HCT116 (cell line): Measurements from ENCODE around the gene CACNA1G. TPM values are rescaled to one million over a fixed set of nuclear protein-coding genes. Genes with fewer than 3 reads are reported as not detected.
A peak's percentile ranks its signal among the peaks of the same experiment; 100 is the strongest.

Source experiments
- ATAC-seq: fragments of 200-7000 bp; cut with Tn5 transposase; 2 replicates; pipeline ENCODE4 v1.9.1; 2020; ENCODE audit warnings: mild to moderate bottlenecking, moderate library complexity
- BruUV-seq: library from RNA; stranded (reverse); fragments of 400-500 nt; replicated peaks from 2 replicates; lab custom pipeline; 2021; lab: Mats Ljungman, UMichigan
- CTCF ChIA-PET: fragments of 300-600 bp; sonication (Branson Sonifier 250); formaldehyde crosslinking; loops from one replicate; lab custom pipeline; 2021; ENCODE audit warnings: antibody characterized with exemption; lab: Charles Lee
- POLR2A ChIA-PET: fragments of 300-600, 350-600 bp; sonication (Branson Sonifier 250); formaldehyde crosslinking; loops from one replicate; lab custom pipeline; 2021; ENCODE audit warnings: antibody characterized with exemption; lab: Charles Lee
- RAD21 ChIA-PET, 2 experiments: fragments of 300-600 bp; sonication (Branson Sonifier 250); formaldehyde crosslinking; loops; one replicate each; lab custom pipeline; 2023; ENCODE audit warnings: low total read pairs in 2 of 2; ENCODE audit not compliant: uncharacterized antibody in 2 of 2, unreplicated experiment in 2 of 2, low non-redundant PET in 1 of 2; lab: Charles Lee
- DNase-seq: peaks from one replicate; pipeline ENCODE4 v3.0.0-alpha.2; 2010; ENCODE audit warnings: low read depth, low spot score
- H2AFZ ChIP-seq: fragments of 200-600 bp; shearing (Covaris generic), sonication (generic); 2 replicates; pipeline ENCODE4 v1.6.1; 2017; ENCODE audit warnings: low read depth, mixed run types, mixed read lengths, antibody characterized with exemption, low read length; ENCODE audit not compliant: poor library complexity, severe bottlenecking
- H3K27ac ChIP-seq: 2 replicates; pipeline ENCODE4 v1.5.1; 2012; ENCODE audit warnings: low read depth, low read length
- H3K27me3 ChIP-seq: fragments of 200-600 bp; sonication (generic); 2 replicates; pipeline ENCODE4 v1.6.1; 2016; ENCODE audit warnings: mixed run types, low read length, mixed read lengths; ENCODE audit not compliant: insufficient read depth
- H3K36me3 ChIP-seq, 2 experiments: fragments of 200-500 bp in 1 of 2; fragments of 200-600 bp in 1 of 2; sonication (Bioruptor generic) in 1 of 2; sonication (generic) in 1 of 2; 2 replicates each; pipeline versions ENCODE4 v1.5.1 to v1.6.1; 2014 to 2016; ENCODE audit warnings: low read length in 2 of 2, inconsistent platforms in 1 of 2, mixed read lengths in 1 of 2, mixed run types in 1 of 2; ENCODE audit not compliant: insufficient read depth in 2 of 2, control insufficient read depth in 1 of 2
- H3K4me1 ChIP-seq, 2 experiments: fragments of 200-600 bp in 1 of 2; sonication (generic) in 1 of 2; 2 replicates each; pipeline versions ENCODE4 v1.5.1 to v1.6.1; 2012 to 2017; ENCODE audit warnings: low read length in 2 of 2, inconsistent platforms in 1 of 2, mild to moderate bottlenecking in 1 of 2, mixed read lengths in 1 of 2, mixed run types in 1 of 2, moderate library complexity in 1 of 2; ENCODE audit not compliant: insufficient read depth in 2 of 2, control insufficient read depth in 1 of 2
- H3K4me2 ChIP-seq: fragments of 200-600 bp; sonication (generic); 2 replicates; pipeline ENCODE4 v1.6.1; 2017; ENCODE audit warnings: mixed run types, low read length, mixed read lengths
- H3K4me3 ChIP-seq, 2 experiments: fragments of 200-600 bp in 1 of 2; sonication (generic) in 1 of 2; replicated peaks in 1 of 2; 2 replicates each; pipeline ENCODE4 v1.5.1; 2011 to 2016; ENCODE audit warnings: low read length in 2 of 2, control low read depth in 1 of 2, low read depth in 1 of 2, mild to moderate bottlenecking in 1 of 2, mixed read lengths in 1 of 2, mixed run types in 1 of 2
- H3K79me2 ChIP-seq: fragments of 200-600 bp; sonication (generic); 2 replicates; pipeline ENCODE4 v1.6.1; 2017; ENCODE audit warnings: mild to moderate bottlenecking, mixed run types, low read length, moderate library complexity, mixed read lengths; ENCODE audit not compliant: insufficient read depth
- H3K9ac ChIP-seq: fragments of 200-600 bp; sonication (generic); 2 replicates; pipeline ENCODE4 v1.6.1; 2016; ENCODE audit warnings: low read length, mixed read lengths
- H3K9me2 ChIP-seq: fragments of 200-600 bp; sonication (generic), shearing (Covaris generic); 2 replicates; pipeline ENCODE4 v1.6.1; 2017; ENCODE audit warnings: mixed run types, mild to moderate bottlenecking, moderate library complexity; ENCODE audit not compliant: insufficient read depth
- H3K9me3 ChIP-seq, 2 experiments: fragments of 200-500 bp in 1 of 2; fragments of 200-600 bp in 1 of 2; sonication (Bioruptor generic) in 1 of 2; sonication (generic) in 1 of 2; 2 replicates each; pipeline ENCODE4 v1.6.1; 2014 to 2017; ENCODE audit warnings: low read length in 2 of 2, mixed read lengths in 2 of 2, inconsistent platforms in 1 of 2, low read depth in 1 of 2, mild to moderate bottlenecking in 1 of 2, mixed run types in 1 of 2, moderate library complexity in 1 of 2; ENCODE audit not compliant: control insufficient read depth in 1 of 2, insufficient read depth in 1 of 2
- H4K20me1 ChIP-seq: fragments of 200-600 bp; sonication (generic), shearing (Covaris generic); 2 replicates; pipeline ENCODE4 v1.6.1; 2017; ENCODE audit warnings: mixed run types, mild to moderate bottlenecking, moderate library complexity; ENCODE audit not compliant: insufficient read depth
- CBX3 ChIP-seq: IDR thresholded peaks from 2 replicates; pipeline ENCODE4 v1.6.1; 2012; ENCODE audit warnings: low read depth
- EGR1 ChIP-seq: IDR thresholded peaks from 2 replicates; pipeline ENCODE4 v1.6.1; 2012; ENCODE audit warnings: low read depth
- ELF1 ChIP-seq: IDR thresholded peaks from 2 replicates; pipeline ENCODE4 v1.6.1; 2012; ENCODE audit warnings: low read depth, borderline replicate concordance
- EZH2 ChIP-seq: fragments of 200-600 bp; sonication (generic); IDR thresholded peaks from 2 replicates; pipeline ENCODE4 v1.6.1; 2017; ENCODE audit warnings: antibody characterized with exemption, mixed run types
- EZH2phosphoT487 ChIP-seq: fragments of 200-600 bp; IDR thresholded peaks from 2 replicates; pipeline ENCODE4 v1.6.1; 2018; ENCODE audit warnings: antibody characterized with exemption, borderline replicate concordance
- POLR2A ChIP-seq: IDR thresholded peaks from 2 replicates; pipeline ENCODE4 v1.7.0; 2011; ENCODE audit warnings: borderline replicate concordance; ENCODE audit not compliant: insufficient read depth, insufficient read length; ENCODE audit errors: extremely low read depth
- POLR2AphosphoS5 ChIP-seq: IDR thresholded peaks from 2 replicates; pipeline ENCODE4 v1.6.1; 2011; ENCODE audit warnings: mild to moderate bottlenecking, low read depth, low read length, moderate library complexity
- SIN3A ChIP-seq: IDR thresholded peaks from 2 replicates; pipeline ENCODE4 v1.6.1; 2012; ENCODE audit warnings: low read depth
- SRF ChIP-seq: IDR thresholded peaks from 2 replicates; pipeline ENCODE4 v1.6.1; 2012; ENCODE audit warnings: low read depth
- ZFX ChIP-seq: fragments of 450-650 bp; IDR thresholded peaks from 2 replicates; pipeline ENCODE4 v1.6.1; 2017
- intact Hi-C: fragments of 100-400 bp; cut with micrococcal nuclease; formaldehyde crosslinking; loops from 2 replicates; pipeline ENCODE4 v1.10.0; 2022
- total RNA-seq: library from RNA; stranded (reverse); gene quantifications from one replicate; pipeline ENCODE4 v1.2.1, GENCODE V29; 2021; ENCODE audit not compliant: unreplicated experiment
- TF ChIP-seq, protein P1 (sequence below): IDR thresholded peaks from 2 replicates; pipeline ENCODE4 v1.6.1; 2012
- TF ChIP-seq, protein P2 (sequence below), 3 experiments: fragments of 200-600 bp in 1 of 3; sonication (generic) in 1 of 3; IDR thresholded peaks in 2 of 3; conservative IDR thresholded peaks in 1 of 3; 2 replicates each; pipeline ENCODE4 v1.5.1; 2012 to 2017; ENCODE audit warnings: low read depth in 2 of 3, low read length in 2 of 3, antibody characterized with exemption in 1 of 3, borderline replicate concordance in 1 of 3, control low read depth in 1 of 3, mild to moderate bottlenecking in 1 of 3, mixed read lengths in 1 of 3, mixed run types in 1 of 3, moderate library complexity in 1 of 3; ENCODE audit not compliant: insufficient read depth in 1 of 3
- TF ChIP-seq, protein P3 (sequence below): IDR thresholded peaks from 2 replicates; pipeline ENCODE4 v1.6.1; 2012; ENCODE audit warnings: low read depth

CACNA1G gene
- total RNA-seq, 1 experiment from 2014 or later, result 3.4 TPM

DNA sequence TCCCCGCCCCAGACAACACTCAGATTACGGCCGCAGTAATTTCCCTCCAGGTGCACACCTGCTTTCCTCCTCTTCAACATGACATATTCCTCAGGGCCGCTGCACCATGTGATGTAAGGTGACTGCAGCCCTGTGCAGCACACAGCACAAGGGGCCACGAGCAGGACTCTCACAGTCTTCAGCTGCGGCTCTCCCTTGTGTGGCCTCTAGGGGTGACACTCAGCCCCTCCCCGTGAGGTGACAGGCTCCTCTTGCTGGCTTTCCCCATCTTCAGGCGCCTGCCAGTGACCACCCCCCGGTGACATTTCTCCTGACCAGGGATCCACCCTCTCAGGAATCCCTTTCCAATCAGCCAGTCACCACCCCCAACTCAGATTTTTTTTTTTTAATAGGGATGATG is 42.8 kb downstream of the CACNA1G start:
- Histone ChIP-seq H4K20me1 (no peaks in the 10 kb centered on the region), H3K9ac (no peak overlapping the region), H3K79me2 (no peaks in the 10 kb centered on the region), H3K27ac (no peak overlapping the region), H3K4me3 (no peak overlapping the region), H3K4me1 (no peaks in the 10 kb centered on the region), H3K27me3 (no peaks in the 10 kb centered on the region), H3K9me3 (no peaks in the 10 kb centered on the region), H3K36me3 (no peaks in the 10 kb centered on the region), H3K4me2 (no peak overlapping the region), H2AFZ (no peak overlapping the region), H3K9me2 (no peaks in the 10 kb centered on the region)
- ATAC-seq (peak; percentile 93), DNase-seq (no peak)
- ChIA-PET CTCF (no interaction called here), POLR2A (interaction anchor here (0.5 kb wide), 1 partner anchor 251 kb away, joined by 3 read pairs; no protein-coding TSS in a partner anchor), RAD21 (no interaction called here)
- intact Hi-C loops, result no loop called here
- BruUV-seq, result no TSS peak
- TF ChIP-seq, protein P1, sequence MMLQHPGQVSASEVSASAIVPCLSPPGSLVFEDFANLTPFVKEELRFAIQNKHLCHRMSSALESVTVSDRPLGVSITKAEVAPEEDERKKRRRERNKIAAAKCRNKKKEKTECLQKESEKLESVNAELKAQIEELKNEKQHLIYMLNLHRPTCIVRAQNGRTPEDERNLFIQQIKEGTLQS, result no peak
- TF ChIP-seq, protein P2, sequence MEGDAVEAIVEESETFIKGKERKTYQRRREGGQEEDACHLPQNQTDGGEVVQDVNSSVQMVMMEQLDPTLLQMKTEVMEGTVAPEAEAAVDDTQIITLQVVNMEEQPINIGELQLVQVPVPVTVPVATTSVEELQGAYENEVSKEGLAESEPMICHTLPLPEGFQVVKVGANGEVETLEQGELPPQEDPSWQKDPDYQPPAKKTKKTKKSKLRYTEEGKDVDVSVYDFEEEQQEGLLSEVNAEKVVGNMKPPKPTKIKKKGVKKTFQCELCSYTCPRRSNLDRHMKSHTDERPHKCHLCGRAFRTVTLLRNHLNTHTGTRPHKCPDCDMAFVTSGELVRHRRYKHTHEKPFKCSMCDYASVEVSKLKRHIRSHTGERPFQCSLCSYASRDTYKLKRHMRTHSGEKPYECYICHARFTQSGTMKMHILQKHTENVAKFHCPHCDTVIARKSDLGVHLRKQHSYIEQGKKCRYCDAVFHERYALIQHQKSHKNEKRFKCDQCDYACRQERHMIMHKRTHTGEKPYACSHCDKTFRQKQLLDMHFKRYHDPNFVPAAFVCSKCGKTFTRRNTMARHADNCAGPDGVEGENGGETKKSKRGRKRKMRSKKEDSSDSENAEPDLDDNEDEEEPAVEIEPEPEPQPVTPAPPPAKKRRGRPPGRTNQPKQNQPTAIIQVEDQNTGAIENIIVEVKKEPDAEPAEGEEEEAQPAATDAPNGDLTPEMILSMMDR (IDR thresholded peaks at IDR 0.05 in 2 of 3, conservative IDR thresholded peaks at IDR 0.05 in 1 of 3; ENCODE audit: borderline replicate concordance in 1 of 3, insufficient read depth in 1 of 3, low read depth in 2 of 3, low read length in 2 of 3), result peak in 2 of 3 experiments; percentile 54 to 58; a peak in 4 of 6 replicates
- no peak for TF ChIP-seq POLR2AphosphoS5
- TF ChIP-seq, all 23 proteins: peak for 1

DNA sequence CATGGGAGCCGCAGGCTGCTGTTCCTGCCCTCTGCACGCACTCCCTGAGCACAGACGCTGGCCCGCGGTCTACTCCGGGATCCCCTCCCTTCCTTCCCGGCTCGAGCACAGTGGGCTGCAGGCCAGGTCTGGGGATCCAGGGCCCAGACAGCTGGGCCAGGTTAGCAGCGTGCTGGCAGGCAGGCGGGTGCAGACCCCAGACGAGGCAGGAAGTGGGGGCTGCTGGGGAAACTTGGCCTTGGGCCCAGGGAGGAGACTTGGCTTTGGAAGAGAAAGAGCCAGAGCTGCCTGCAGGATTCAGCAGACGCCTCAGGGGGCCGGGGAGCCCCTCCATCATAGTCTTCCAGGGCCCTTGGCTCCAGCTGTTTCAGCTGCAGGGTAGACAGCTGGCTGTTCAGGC is 44.0 kb downstream of the CACNA1G start:
- Histone ChIP-seq H3K4me3 (no peak overlapping the region), H3K9ac (no peak overlapping the region), H3K27me3 (no peaks in the 10 kb centered on the region), H4K20me1 (no peaks in the 10 kb centered on the region), H3K36me3 (no peaks in the 10 kb centered on the region), H2AFZ (no peak overlapping the region), H3K9me3 (no peaks in the 10 kb centered on the region), H3K27ac (no peak overlapping the region), H3K4me1 (no peaks in the 10 kb centered on the region), H3K4me2 (no peak overlapping the region), H3K9me2 (no peaks in the 10 kb centered on the region), H3K79me2 (no peaks in the 10 kb centered on the region)
- RAD21 ChIA-PET, result no interaction called here
- intact Hi-C loops, result no loop called here
- DNase-seq, result no peak
- ATAC-seq, result no peak
- POLR2A ChIA-PET, result no interaction called here
- no TSS peak for BruUV-seq
- CTCF ChIA-PET, result no interaction called here
- TF ChIP-seq EZH2, result no peak
- TF ChIP-seq EZH2phosphoT487, result no peak
- TF ChIP-seq SRF, result no peak
- TF ChIP-seq POLR2A, result no peak
- no peak for TF ChIP-seq ZFX
- TF ChIP-seq CBX3, result no peak
- TF ChIP-seq, protein P3, sequence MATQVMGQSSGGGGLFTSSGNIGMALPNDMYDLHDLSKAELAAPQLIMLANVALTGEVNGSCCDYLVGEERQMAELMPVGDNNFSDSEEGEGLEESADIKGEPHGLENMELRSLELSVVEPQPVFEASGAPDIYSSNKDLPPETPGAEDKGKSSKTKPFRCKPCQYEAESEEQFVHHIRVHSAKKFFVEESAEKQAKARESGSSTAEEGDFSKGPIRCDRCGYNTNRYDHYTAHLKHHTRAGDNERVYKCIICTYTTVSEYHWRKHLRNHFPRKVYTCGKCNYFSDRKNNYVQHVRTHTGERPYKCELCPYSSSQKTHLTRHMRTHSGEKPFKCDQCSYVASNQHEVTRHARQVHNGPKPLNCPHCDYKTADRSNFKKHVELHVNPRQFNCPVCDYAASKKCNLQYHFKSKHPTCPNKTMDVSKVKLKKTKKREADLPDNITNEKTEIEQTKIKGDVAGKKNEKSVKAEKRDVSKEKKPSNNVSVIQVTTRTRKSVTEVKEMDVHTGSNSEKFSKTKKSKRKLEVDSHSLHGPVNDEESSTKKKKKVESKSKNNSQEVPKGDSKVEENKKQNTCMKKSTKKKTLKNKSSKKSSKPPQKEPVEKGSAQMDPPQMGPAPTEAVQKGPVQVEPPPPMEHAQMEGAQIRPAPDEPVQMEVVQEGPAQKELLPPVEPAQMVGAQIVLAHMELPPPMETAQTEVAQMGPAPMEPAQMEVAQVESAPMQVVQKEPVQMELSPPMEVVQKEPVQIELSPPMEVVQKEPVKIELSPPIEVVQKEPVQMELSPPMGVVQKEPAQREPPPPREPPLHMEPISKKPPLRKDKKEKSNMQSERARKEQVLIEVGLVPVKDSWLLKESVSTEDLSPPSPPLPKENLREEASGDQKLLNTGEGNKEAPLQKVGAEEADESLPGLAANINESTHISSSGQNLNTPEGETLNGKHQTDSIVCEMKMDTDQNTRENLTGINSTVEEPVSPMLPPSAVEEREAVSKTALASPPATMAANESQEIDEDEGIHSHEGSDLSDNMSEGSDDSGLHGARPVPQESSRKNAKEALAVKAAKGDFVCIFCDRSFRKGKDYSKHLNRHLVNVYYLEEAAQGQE, result no peak
- TF ChIP-seq ELF1, result no peak
- no peak for TF ChIP-seq EGR1
- TF ChIP-seq SIN3A, result no peak
